Measurements from ENCODE around the gene MAN2B1. TPM values are rescaled to one million over a fixed set of nuclear protein-coding genes. Genes with fewer than 3 reads are reported as not detected.
"Not testable (repeated sequence)": the region's sequence is repeated elsewhere in the genome, so short reads cannot be mapped to it uniquely, and the experiment has no call there.

The MAN2B1 gene
- polyA plus RNA-seq (2013, experiment 1 of 2), result 30.9 TPM
- polyA plus RNA-seq (2013, experiment 2 of 2), result 29.6 TPM

DNA sequence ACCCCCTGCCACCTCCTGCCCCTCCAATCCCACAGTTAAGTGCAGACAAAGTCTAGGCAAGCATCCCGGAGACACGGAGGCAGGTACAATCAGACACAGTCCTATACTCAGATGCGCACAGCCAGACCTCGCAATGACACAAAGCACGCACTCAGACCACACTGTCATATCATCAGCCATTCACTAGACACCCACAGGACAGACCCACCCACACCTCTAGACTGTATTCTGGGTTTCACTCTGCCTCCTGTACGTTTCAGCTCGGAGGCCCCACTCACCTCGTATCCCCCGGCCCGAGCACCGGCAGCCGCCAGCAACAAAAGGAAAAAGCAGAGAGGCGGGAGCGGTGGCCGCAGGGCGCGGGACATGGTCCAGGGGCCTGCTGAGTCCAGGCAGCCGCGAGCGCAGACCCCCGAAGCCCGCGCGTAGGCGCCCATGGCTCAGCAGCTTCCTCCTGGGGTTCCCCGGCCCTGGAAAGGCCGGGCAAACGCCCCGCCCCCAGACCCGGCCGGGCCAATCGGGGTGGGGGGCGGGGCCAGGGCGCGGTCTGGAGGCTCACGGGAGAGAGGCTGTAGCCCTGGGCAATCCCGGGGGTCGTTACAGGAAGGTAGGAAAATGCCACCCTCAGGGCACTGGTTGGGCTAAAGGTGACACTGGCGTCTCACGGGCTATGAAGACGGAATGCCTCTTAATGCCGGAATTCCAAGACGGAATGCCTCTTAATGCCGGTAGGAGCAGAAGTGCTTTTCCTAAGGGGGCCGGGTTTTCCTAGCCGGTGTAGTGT, at the start of gene MAN2B1, which contains the start of gene WDR83:
TSS of gene MAN2B1 (minus strand) at position 478 of the 784 bp plus-strand sequence. CDS start at position 437, 41 bp downstream.
TSS of gene WDR83 (plus strand) at position 543 of the 784 bp plus-strand sequence. CDS start 2,984 bp downstream, outside the sequence.
- no peak within 1 kb of the TSS for H2BK120ac ChIP-seq (ENCODE audit: low read depth, low read length)
- H3K79me1 ChIP-seq (ENCODE audit: low read length), result peaks cover 18% of the 10 kb centered on the region
- peak within 1 kb of the TSS; percentile 97 for H3K9ac ChIP-seq (ENCODE audit: low read length)
- H3K4me3 ChIP-seq (ENCODE audit: low read length), result peak within 1 kb of the TSS; percentile 79
- DNase-seq, result peak; percentile 91
- peaks cover 8% of the 10 kb centered on the region for H3K79me2 ChIP-seq (ENCODE audit: control insufficient read depth, insufficient read depth, low read length)
- no peak within 1 kb of the TSS for H2BK15ac ChIP-seq (replicated peaks; ENCODE audit: low read depth)
- H2BK5ac ChIP-seq (ENCODE audit: low read length), result no peak within 1 kb of the TSS
- H3K27me3 ChIP-seq (ENCODE audit: insufficient read depth, low read length, poor library complexity), result no peaks in the 10 kb centered on the region
- no peak within 1 kb of the TSS for H4K8ac ChIP-seq (ENCODE audit: low read depth, low read length)
- H3K23ac ChIP-seq (ENCODE audit: low read length), result peak within 1 kb of the TSS; percentile 80
- H3K4ac ChIP-seq (ENCODE audit: low read depth, low read length), result no peak within 1 kb of the TSS
- peak within 1 kb of the TSS; percentile 10 for H3K27ac ChIP-seq (ENCODE audit: low read depth, low read length)
- H2AK5ac ChIP-seq (ENCODE audit: low read length), result peak within 1 kb of the TSS; percentile 88
- peak within 1 kb of the TSS; percentile 98 for H3K56ac ChIP-seq (ENCODE audit: low read length)
- peak within 1 kb of the TSS; percentile 100 for H3K4me2 ChIP-seq (ENCODE audit: low read length)
- H3K36me3 ChIP-seq (ENCODE audit: control insufficient read depth, insufficient read depth, low read length), result peaks cover 4% of the 10 kb centered on the region
- H3K18ac ChIP-seq (ENCODE audit: low read length), result peak within 1 kb of the TSS; percentile 33
- no CpG with 5 or more reads among the region's 46 CpGs for WGBS (ENCODE audit: extremely low coverage, insufficient coverage, low lambda C conversion rate)
- peaks cover 3% of the 10 kb centered on the region for H3K4me1 ChIP-seq (ENCODE audit: control insufficient read depth, low read depth, low read length)
- H4K5ac ChIP-seq (ENCODE audit: low read length), result peak within 1 kb of the TSS; percentile 56

- Histone ChIP-seq H3K23ac (ENCODE audit: low read length) (no peak overlapping the region), H3K79me2 (ENCODE audit: control insufficient read depth, insufficient read depth, low read length) (peaks cover 27% of the 10 kb centered on the region), H3K18ac (ENCODE audit: low read length) (no peak overlapping the region), H3K56ac (ENCODE audit: low read length) (no peak overlapping the region), H3K79me1 (ENCODE audit: low read length) (peaks cover 18% of the 10 kb centered on the region), H3K9ac (ENCODE audit: low read length) (no peak overlapping the region), H3K27ac (ENCODE audit: low read depth, low read length) (no peak overlapping the region), H4K8ac (ENCODE audit: low read depth, low read length) (no peak overlapping the region), H3K4me1 (ENCODE audit: control insufficient read depth, low read depth, low read length) (no peaks in the 10 kb centered on the region), H3K36me3 (ENCODE audit: control insufficient read depth, insufficient read depth, low read length) (peaks cover 19% of the 10 kb centered on the region), H3K4me2 (ENCODE audit: low read length) (no peak overlapping the region), H4K5ac (ENCODE audit: low read length) (no peak overlapping the region), H3K4me3 (ENCODE audit: low read length) (no peak overlapping the region), H2BK120ac (ENCODE audit: low read depth, low read length) (no peak overlapping the region), H2BK15ac (replicated peaks; ENCODE audit: low read depth) (no peak overlapping the region), H3K4ac (ENCODE audit: low read depth, low read length) (no peak overlapping the region), H3K27me3 (ENCODE audit: insufficient read depth, low read length, poor library complexity) (no peaks in the 10 kb centered on the region), H2AK5ac (ENCODE audit: low read length) (no peak overlapping the region), H2BK5ac (ENCODE audit: low read length) (no peak overlapping the region)
- DNase-seq, result no peak
- WGBS (ENCODE audit: extremely low coverage, insufficient coverage, low lambda C conversion rate), result no CpG with 5 or more reads among the region's 3 CpGs
Measured at GRCh38 chr19:12715929-12716328, 49.4 kb upstream of the MAN2B1 start.

- Histone ChIP-seq H3K4me1 (ENCODE audit: control insufficient read depth, low read depth, low read length) (no peaks in the 10 kb centered on the region), H4K5ac (ENCODE audit: low read length) (no peak overlapping the region), H3K9ac (ENCODE audit: low read length) (no peak overlapping the region), H3K56ac (ENCODE audit: low read length) (no peak overlapping the region), H3K18ac (ENCODE audit: low read length) (no peak overlapping the region), H3K4me3 (ENCODE audit: low read length) (no peak overlapping the region), H3K79me1 (ENCODE audit: low read length) (peaks cover 18% of the 10 kb centered on the region), H3K4ac (ENCODE audit: low read depth, low read length) (no peak overlapping the region), H2BK15ac (replicated peaks; ENCODE audit: low read depth) (no peak overlapping the region), H3K36me3 (ENCODE audit: control insufficient read depth, insufficient read depth, low read length) (peaks cover 22% of the 10 kb centered on the region), H3K27ac (ENCODE audit: low read depth, low read length) (no peak overlapping the region), H3K79me2 (ENCODE audit: control insufficient read depth, insufficient read depth, low read length) (peaks cover 18% of the 10 kb centered on the region), H3K23ac (ENCODE audit: low read length) (no peak overlapping the region), H2AK5ac (ENCODE audit: low read length) (no peak overlapping the region), H2BK5ac (ENCODE audit: low read length) (no peak overlapping the region), H3K27me3 (ENCODE audit: insufficient read depth, low read length, poor library complexity) (no peaks in the 10 kb centered on the region), H3K4me2 (ENCODE audit: low read length) (no peak overlapping the region), H4K8ac (ENCODE audit: low read depth, low read length) (no peak overlapping the region), H2BK120ac (ENCODE audit: low read depth, low read length) (no peak overlapping the region)
- no CpG with 5 or more reads among the region's 15 CpGs for WGBS (ENCODE audit: extremely low coverage, insufficient coverage, low lambda C conversion rate)
- no peak for DNase-seq
Measured at GRCh38 chr19:12715102-12715501, 48.6 kb upstream of the MAN2B1 start.

DNA sequence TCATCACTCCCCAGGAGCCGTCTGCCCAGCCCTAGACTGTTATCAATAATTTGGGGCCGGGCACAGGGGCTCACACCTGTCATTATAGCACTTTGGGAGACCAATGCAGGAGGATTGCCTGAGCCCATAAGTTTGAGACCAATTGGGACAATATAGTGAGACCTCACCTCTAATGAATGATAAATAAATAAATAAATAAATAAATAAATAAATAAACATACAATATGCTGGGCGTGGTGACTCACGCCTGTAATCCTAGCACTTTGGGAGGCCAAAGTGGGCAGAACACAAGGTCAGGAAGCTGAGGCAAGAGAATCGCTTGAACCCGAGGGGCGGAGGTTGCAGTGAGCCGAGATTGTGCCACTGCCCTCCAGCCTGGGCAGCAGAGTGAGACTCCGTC, 46.8 kb upstream of the MAN2B1 start:
- not testable (repeated sequence) for H2BK15ac ChIP-seq (replicated peaks; ENCODE audit: low read depth); H3K56ac ChIP-seq (ENCODE audit: low read length); H3K23ac ChIP-seq (ENCODE audit: low read length); H3K4me3 ChIP-seq (ENCODE audit: low read length); H3K18ac ChIP-seq (ENCODE audit: low read length); H2BK120ac ChIP-seq (ENCODE audit: low read depth, low read length); H2BK5ac ChIP-seq (ENCODE audit: low read length); H2AK5ac ChIP-seq (ENCODE audit: low read length); H3K4me1 ChIP-seq (ENCODE audit: control insufficient read depth, low read depth, low read length); H3K4me2 ChIP-seq (ENCODE audit: low read length); H3K27me3 ChIP-seq (ENCODE audit: insufficient read depth, low read length, poor library complexity); H3K9ac ChIP-seq (ENCODE audit: low read length); H3K27ac ChIP-seq (ENCODE audit: low read depth, low read length); H4K8ac ChIP-seq (ENCODE audit: low read depth, low read length); H3K4ac ChIP-seq (ENCODE audit: low read depth, low read length); H4K5ac ChIP-seq (ENCODE audit: low read length); H3K79me2 ChIP-seq (ENCODE audit: control insufficient read depth, insufficient read depth, low read length); DNase-seq
- H3K36me3 ChIP-seq (ENCODE audit: control insufficient read depth, insufficient read depth, low read length), result peaks cover 20% of the 10 kb centered on the region
- no CpG with 5 or more reads among the region's 9 CpGs for WGBS (ENCODE audit: extremely low coverage, insufficient coverage, low lambda C conversion rate)
- H3K79me1 ChIP-seq (ENCODE audit: low read length), result peaks cover 10% of the 10 kb centered on the region

GRCh38 chr19:12712077-12712476, 45.5 kb upstream of the MAN2B1 start:
- not testable (repeated sequence) for H2BK5ac ChIP-seq (ENCODE audit: low read length); H2AK5ac ChIP-seq (ENCODE audit: low read length); H2BK120ac ChIP-seq (ENCODE audit: low read depth, low read length); H3K4me1 ChIP-seq (ENCODE audit: control insufficient read depth, low read depth, low read length); H3K23ac ChIP-seq (ENCODE audit: low read length); H3K79me2 ChIP-seq (ENCODE audit: control insufficient read depth, insufficient read depth, low read length); H3K27me3 ChIP-seq (ENCODE audit: insufficient read depth, low read length, poor library complexity); H3K4ac ChIP-seq (ENCODE audit: low read depth, low read length); H4K8ac ChIP-seq (ENCODE audit: low read depth, low read length); H3K18ac ChIP-seq (ENCODE audit: low read length); H3K4me3 ChIP-seq (ENCODE audit: low read length); DNase-seq; H3K9ac ChIP-seq (ENCODE audit: low read length); H3K4me2 ChIP-seq (ENCODE audit: low read length); H2BK15ac ChIP-seq (replicated peaks; ENCODE audit: low read depth); H3K27ac ChIP-seq (ENCODE audit: low read depth, low read length); H4K5ac ChIP-seq (ENCODE audit: low read length); H3K56ac ChIP-seq (ENCODE audit: low read length)
- Histone ChIP-seq H3K36me3 (ENCODE audit: control insufficient read depth, insufficient read depth, low read length) (peaks cover 20% of the 10 kb centered on the region), H3K79me1 (ENCODE audit: low read length) (peaks cover 10% of the 10 kb centered on the region)
- WGBS (ENCODE audit: extremely low coverage, insufficient coverage, low lambda C conversion rate), result no CpG with 5 or more reads among the region's 14 CpGs

Data from mesendoderm (in vitro differentiated cells).